Brain microvascular endothelial cell (primary cell): ENCODE results near the gene EVC.

ENCODE experiments used
- DNase-seq: peaks from one replicate; pipeline ENCODE4 v3.0.0-alpha.2; 2020
- H3K27ac ChIP-seq: fragments of 250-450 bp; sonication (Bioruptor Pico); 2 replicates; pipeline ENCODE4 v1.5.1; 2020; ENCODE audit warnings: mild to moderate bottlenecking, moderate library complexity
- H3K27me3 ChIP-seq: fragments of 250-450 bp; sonication (Bioruptor Pico); replicated peaks from 2 replicates; pipeline ENCODE4 v1.5.1; 2020; ENCODE audit warnings: mild to moderate bottlenecking
- H3K36me3 ChIP-seq: fragments of 250-450 bp; sonication (Bioruptor Pico); replicated peaks from 2 replicates; pipeline ENCODE4 v1.5.1; 2020; ENCODE audit warnings: mild to moderate bottlenecking
- H3K4me3 ChIP-seq: 2 replicates; pipeline ENCODE4 v1.5.1; 2011; ENCODE audit warnings: low read depth, mild to moderate bottlenecking, control low read depth, low read length, moderate library complexity
- CTCF ChIP-seq: IDR thresholded peaks from 2 replicates; pipeline ENCODE4 v1.5.1; 2011; ENCODE audit warnings: low read depth, mild to moderate bottlenecking, moderate library complexity, low read length, control low read depth, inconsistent platforms; ENCODE audit errors: missing control alignments
- in situ Hi-C: cut with HindIII; loops from 2 replicates; pipeline ENCODE4 v1.10.0; 2017; ENCODE audit warnings: low sequenced_read_pairs, low pct_ligation_motif_present

EVC gene

GRCh38 chr4:5757091-5757490 lies 46.1 kb downstream of the EVC start:
- in situ Hi-C loops: no loop called here
- Histone ChIP-seq H3K36me3 (peaks cover 50% of the 10 kb centered on the region), H3K4me3 (no peak overlapping the region), H3K27ac (no peak overlapping the region), H3K27me3 (no peaks in the 10 kb centered on the region)
- TF ChIP-seq CTCF: no peak
- DNase-seq: no peak

- in situ Hi-C loops: no loop called here
- no peak overlapping the region for H3K4me3 ChIP-seq
- DNase-seq: no peak
- no peaks in the 10 kb centered on the region for H3K27me3 ChIP-seq
- no peak for TF ChIP-seq CTCF
- peaks cover 50% of the 10 kb centered on the region for H3K36me3 ChIP-seq
- peak overlapping the region; percentile 88 for H3K27ac ChIP-seq
Measured at GRCh38 chr4:5757536-5757935, 46.5 kb downstream of the EVC start.

- H3K4me3 ChIP-seq: no peak overlapping the region
- H3K27me3 ChIP-seq: no peaks in the 10 kb centered on the region
- H3K27ac ChIP-seq: peak overlapping the region; percentile 88
- no peak for TF ChIP-seq CTCF
- in situ Hi-C loops: no loop called here
- no peak for DNase-seq
- peaks cover 49% of the 10 kb centered on the region for H3K36me3 ChIP-seq
Measured at GRCh38 chr4:5757954-5758353, 47.0 kb downstream of the EVC start.

DNA sequence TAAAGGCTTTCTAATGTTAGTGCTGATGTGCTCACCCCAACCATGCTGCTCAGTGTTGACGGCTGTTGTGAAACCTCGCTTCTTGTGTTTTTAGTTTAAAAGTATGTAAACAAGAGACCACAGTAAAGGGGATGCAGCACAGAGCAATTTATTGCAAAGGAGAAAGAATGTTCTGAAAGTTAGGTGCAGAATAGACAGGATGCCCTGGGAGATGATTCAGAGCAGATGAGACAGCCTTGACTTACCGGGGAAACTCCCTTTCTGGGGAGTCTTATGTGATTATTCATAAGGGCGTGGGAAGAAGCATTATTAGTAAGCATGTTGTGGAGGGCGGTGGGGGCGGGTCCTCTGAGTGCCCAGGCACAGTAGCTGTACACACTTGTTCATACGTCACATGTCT lies 47.7 kb downstream of the EVC start:
- no peak for TF ChIP-seq CTCF
- Histone ChIP-seq H3K36me3 (peaks cover 48% of the 10 kb centered on the region), H3K27ac (peak overlapping the region; percentile 88), H3K27me3 (no peaks in the 10 kb centered on the region), H3K4me3 (no peak overlapping the region)
- in situ Hi-C loops: no loop called here
- DNase-seq: peak; percentile 97

DNA sequence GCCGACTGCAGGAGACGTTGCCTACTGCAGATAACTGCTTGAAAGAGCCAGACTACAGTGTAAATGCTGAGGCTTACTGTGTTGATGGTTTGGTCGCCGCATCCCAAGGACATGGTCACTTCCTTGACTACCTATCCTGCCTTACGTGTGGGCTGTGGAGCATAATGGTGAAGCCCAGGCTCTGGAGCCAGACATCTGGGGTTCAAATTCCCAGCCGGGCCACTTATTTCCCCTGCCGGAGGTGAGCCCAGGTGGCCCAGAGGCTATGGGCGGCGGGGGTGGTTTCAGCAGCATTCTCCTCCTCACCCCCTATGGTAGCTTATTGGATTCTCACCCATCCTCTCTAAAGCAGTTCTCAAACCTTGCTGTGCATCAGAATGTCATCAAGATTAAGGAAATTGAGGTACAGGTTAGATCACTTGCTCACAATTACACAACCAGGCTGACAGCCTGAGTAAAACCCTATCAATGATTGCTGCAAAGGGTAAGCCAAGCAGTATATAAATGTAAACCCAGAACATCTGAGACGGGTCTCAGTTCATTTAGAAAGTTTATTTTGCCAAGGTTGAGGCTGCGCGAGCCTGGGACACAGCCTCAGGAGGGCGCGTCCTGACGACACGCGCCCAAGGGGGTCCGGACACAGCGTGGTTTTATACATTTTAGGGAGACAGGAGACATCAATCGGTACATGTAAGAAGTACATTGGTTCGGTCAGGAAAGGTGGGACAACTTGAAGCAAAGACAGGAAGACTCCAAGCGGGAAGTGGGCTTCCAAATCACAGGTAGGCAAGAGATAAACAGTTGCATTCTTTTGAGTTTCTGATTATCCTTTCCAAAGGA lies 48.5 kb downstream of the EVC start:
- no peak for DNase-seq
- Histone ChIP-seq H3K4me3 (no peak overlapping the region), H3K27me3 (no peaks in the 10 kb centered on the region), H3K36me3 (peaks cover 42% of the 10 kb centered on the region), H3K27ac (peak overlapping the region; percentile 88)
- in situ Hi-C loops: no loop called here
- TF ChIP-seq CTCF: no peak

DNA sequence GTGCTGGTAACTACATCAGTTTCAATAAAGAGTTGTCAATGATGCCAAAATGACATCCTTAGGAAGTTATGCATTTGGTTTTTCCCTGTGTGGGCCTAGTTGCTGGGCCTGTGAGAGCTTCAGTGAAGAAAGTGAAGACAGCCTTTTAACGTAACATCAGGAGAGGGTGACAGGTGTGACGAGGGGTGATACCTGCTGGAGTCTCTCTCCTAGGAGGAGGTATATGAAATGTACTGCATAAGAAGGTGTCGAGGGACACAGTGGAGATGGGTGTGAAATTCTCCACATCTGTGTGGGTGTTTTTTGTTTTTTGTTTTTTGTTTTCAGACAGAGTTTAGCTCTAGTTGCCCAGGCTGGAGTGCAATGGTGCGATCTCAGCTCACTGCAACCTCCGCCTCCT lies 49.2 kb downstream of the EVC start:
- Histone ChIP-seq H3K27me3 (no peaks in the 10 kb centered on the region), H3K36me3 (peaks cover 36% of the 10 kb centered on the region), H3K4me3 (no peak overlapping the region), H3K27ac (no peak overlapping the region)
- no peak for DNase-seq
- in situ Hi-C loops: no loop called here
- no peak for TF ChIP-seq CTCF
